Measurements from ENCODE around the gene LTBP3. TPM values are rescaled to one million over a fixed set of nuclear protein-coding genes. Genes with fewer than 3 reads are reported as not detected.

The LTBP3 gene
- total RNA-seq, 4 donors from 2014 or later, result 131 to 240 (median 217) TPM

DNA sequence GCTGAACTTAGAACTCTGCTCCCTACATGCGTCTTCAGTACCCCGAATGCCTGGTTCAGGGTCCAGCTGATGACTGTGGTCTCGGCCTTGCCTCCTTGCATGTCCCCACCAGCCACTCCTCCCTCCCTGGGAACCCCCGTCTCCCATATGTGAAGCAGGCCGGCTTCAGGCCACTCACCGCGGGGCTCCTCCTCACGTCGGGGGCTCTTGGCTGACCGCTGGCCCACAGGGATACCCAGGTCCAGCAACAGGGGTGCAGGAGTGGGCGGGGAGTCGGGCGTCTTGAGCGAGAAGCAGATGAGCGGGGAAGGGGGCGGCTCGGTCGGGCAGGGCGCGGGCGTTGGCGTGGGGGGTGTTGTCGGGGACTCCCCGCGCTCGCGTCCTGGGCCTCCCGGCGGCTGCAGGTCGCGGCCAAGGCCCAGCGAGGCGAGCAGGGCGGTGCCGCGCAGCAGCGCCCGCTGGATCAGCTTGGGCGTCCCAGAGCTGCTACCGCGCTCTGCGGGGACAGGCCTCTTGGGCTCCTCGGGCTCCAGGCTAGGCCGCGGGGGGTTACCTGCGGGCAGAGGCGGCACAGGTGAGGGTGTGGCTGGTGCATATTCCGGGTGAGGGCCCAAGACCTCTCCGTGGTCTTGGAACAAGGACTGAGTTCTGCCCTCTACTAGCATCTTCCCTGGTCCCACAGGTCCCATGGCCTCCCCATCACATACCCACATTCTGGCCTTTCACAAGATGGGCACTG, 41.2 kb upstream of the LTBP3 start:
- no peaks in the 10 kb centered on the region for H3K4me1 ChIP-seq
- no peaks in the 10 kb centered on the region for H3K9me3 ChIP-seq
- H3K4me3 ChIP-seq, result no peak overlapping the region
- no peaks in the 10 kb centered on the region for H3K27me3 ChIP-seq
- TF ChIP-seq, protein P1, sequence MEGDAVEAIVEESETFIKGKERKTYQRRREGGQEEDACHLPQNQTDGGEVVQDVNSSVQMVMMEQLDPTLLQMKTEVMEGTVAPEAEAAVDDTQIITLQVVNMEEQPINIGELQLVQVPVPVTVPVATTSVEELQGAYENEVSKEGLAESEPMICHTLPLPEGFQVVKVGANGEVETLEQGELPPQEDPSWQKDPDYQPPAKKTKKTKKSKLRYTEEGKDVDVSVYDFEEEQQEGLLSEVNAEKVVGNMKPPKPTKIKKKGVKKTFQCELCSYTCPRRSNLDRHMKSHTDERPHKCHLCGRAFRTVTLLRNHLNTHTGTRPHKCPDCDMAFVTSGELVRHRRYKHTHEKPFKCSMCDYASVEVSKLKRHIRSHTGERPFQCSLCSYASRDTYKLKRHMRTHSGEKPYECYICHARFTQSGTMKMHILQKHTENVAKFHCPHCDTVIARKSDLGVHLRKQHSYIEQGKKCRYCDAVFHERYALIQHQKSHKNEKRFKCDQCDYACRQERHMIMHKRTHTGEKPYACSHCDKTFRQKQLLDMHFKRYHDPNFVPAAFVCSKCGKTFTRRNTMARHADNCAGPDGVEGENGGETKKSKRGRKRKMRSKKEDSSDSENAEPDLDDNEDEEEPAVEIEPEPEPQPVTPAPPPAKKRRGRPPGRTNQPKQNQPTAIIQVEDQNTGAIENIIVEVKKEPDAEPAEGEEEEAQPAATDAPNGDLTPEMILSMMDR (IDR thresholded peaks at IDR 0.05), result no peak
- TF ChIP-seq POLR2A (IDR thresholded peaks at IDR 0.05), result no peak
- intact Hi-C loops (cut with DNase I; ENCODE audit: low total_unique reads), result no loop called here
- H3K36me3 ChIP-seq, result no peaks in the 10 kb centered on the region
- H3K27ac ChIP-seq, result no peak overlapping the region
- no peak for DNase-seq

DNA sequence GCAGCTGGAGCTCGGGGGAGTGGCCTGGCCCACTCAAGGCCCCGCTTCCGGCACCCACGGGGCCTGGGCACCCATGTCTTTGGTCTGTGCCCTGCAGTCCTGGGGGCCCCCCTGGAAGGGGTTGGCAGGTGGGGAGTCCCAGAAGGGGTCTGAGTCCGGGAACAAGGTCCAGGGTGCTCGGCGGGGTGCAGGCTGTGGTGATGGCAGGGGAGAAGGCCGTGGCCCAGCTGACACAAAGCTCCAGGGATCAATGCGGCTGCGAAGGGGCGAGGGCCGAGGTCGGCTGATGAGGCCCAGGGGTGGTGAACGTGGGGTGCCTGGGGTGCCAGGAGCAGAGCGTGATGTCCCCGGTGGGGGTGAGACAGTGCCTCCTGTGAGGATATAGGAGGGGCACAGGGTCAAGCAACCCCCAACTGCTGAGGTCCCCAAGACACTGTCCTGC, 40.1 kb upstream of the LTBP3 start:
- Histone ChIP-seq H3K4me1 (peaks cover 0 to 3% of the 10 kb centered on the region in 2 donors), H3K36me3 (no peaks in the 10 kb centered on the region)
- intact Hi-C loops (cut with DNase I; ENCODE audit: low total_unique reads), result no loop called here

DNA sequence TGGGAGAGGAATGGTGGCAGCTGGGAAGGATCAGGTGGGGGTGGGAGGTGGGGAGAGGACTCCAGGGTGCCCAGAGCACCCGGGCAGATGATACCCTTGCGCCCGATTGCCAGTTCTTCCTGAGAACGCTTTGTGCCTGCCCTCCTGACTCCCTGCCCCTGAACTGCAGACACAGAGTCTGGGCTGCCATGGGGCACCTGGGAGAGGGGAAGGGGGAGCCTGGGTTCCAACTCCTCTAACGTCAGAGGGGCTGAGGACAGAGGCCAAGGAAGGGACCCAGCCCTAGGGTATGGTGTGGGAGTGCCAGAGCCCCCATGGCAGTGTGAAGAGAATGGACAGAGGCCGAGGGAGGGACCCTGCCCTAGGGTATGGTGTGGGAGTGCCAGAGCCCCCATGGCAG, 38.4 kb upstream of the LTBP3 start:
- Histone ChIP-seq H3K4me1 (peaks cover 0 to 3% of the 10 kb centered on the region in 2 donors), H3K27ac (no peak overlapping the region)
- intact Hi-C loops (cut with DNase I; ENCODE audit: low total_unique reads), result no loop called here

More for the DNA sequence above, 40.1 kb upstream of the LTBP3 start:
- TF ChIP-seq, protein P1 (IDR thresholded peaks at IDR 0.05), result no peak
- TF ChIP-seq POLR2A (IDR thresholded peaks at IDR 0.05), result no peak
- Histone ChIP-seq H3K4me3 (no peak overlapping the region), H3K27me3 (no peaks in the 10 kb centered on the region), H3K9me3 (no peaks in the 10 kb centered on the region), H3K27ac (no peak overlapping the region)
- DNase-seq, result no peak

DNA sequence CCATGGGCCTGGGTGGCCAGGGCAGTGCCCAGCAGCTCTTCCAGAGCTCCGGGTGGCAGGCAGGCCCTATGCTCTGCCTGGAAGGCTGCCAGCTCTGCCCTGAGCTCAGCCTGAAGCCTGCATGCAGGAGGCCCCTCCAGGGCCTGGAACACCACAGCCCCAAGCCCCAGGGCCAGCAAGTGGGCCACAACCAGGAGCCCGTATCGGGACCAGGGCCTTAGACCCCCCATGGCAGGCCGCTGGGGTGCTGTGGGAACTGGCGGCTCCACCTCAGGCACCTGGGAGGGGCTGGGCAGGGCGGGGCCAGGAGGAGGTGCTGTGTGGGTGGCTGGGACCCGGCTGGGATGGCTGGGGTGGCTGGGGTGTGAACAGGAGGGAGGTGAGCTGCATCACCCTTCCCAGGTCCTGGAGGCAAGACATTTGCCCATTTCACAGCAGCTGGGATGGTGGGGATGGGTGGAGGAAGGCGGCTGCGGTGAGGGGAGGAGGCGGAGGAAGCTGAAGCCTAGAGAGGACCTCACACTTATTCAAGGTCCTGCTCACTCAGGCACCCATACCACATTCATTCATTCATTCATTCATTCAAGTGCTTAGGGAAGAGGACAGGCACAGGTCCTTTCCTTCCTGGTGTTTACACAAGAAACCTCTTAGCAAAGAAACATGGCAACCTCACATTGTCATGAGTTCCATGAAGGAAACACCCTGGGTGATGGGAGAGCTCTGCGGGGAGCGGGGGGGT, 37.6 kb upstream of the LTBP3 start, which contains the start of gene KCNK7:
KCNK7 (minus strand) TSS at position 258 of the 739 bp plus-strand sequence; CDS start at position 230, 28 bp downstream.
- H3K27ac ChIP-seq, result peak within 1 kb of the TSS in 1 of 2 donors; percentile 7
- H3K4me3 ChIP-seq, result no peak within 1 kb of the TSS
- no peak for DNase-seq
- no peaks in the 10 kb centered on the region for H3K36me3 ChIP-seq
- H3K4me1 ChIP-seq, result peaks cover 0 to 3% of the 10 kb centered on the region in 2 donors
- intact Hi-C loops (cut with DNase I; ENCODE audit: low total_unique reads), result no loop called here
- TF ChIP-seq, protein P1 (IDR thresholded peaks at IDR 0.05), result no peak
- TF ChIP-seq POLR2A (IDR thresholded peaks at IDR 0.05), result no peak
- H3K9me3 ChIP-seq, result no peaks in the 10 kb centered on the region
- H3K27me3 ChIP-seq, result no peaks in the 10 kb centered on the region

More for the DNA sequence above, 38.4 kb upstream of the LTBP3 start:
- TF ChIP-seq, protein P1 (IDR thresholded peaks at IDR 0.05), result no peak
- no peak for TF ChIP-seq POLR2A (IDR thresholded peaks at IDR 0.05)
- Histone ChIP-seq H3K36me3 (no peaks in the 10 kb centered on the region), H3K27me3 (no peaks in the 10 kb centered on the region), H3K4me3 (no peak overlapping the region), H3K9me3 (no peaks in the 10 kb centered on the region)
- no peak for DNase-seq

DNA sequence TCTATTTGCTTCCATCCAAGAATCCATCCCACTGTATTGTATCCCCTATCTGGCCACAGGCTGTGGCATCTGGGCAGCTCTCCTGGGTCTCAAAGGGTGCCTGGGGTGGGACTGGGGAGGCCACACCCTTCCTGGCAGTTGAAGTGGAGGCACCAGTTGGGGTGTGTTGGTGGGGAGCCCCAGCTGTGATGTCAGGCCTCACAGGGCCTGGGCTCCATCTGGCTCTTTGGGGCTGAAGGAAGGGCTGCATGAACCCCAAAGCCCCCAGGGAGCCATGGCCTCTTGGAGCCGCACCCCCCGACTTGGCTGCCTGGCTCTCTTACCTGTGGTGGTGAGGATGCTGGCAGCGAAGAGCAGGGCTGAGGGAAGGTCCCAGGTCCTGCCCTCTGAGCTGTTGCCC, 37.0 kb upstream of the LTBP3 start:
- H3K9me3 ChIP-seq, result no peaks in the 10 kb centered on the region
- H3K27ac ChIP-seq, result peak overlapping the region in 1 of 2 donors; percentile 7
- H3K4me1 ChIP-seq, result peaks cover 0 to 3% of the 10 kb centered on the region in 2 donors
- intact Hi-C loops (cut with DNase I; ENCODE audit: low total_unique reads), result no loop called here
- no peaks in the 10 kb centered on the region for H3K27me3 ChIP-seq
- no peak for TF ChIP-seq POLR2A (IDR thresholded peaks at IDR 0.05)
- TF ChIP-seq, protein P1 (IDR thresholded peaks at IDR 0.05), result no peak
- no peak for DNase-seq
- no peaks in the 10 kb centered on the region for H3K36me3 ChIP-seq
- no peak overlapping the region for H3K4me3 ChIP-seq
